HG03066 (cell line): ENCODE measurements around the gene CNTNAP5.

Experiments
- ATAC-seq: cut with Tn5 transposase; IDR thresholded peaks from one replicate; pipeline ENCODE4 v1.9.1; 2021; ENCODE audit warnings: low read depth; ENCODE audit not compliant: unreplicated experiment

CNTNAP5 gene

GRCh38 chr2:124025171-124025580 is at the start of gene CNTNAP5:
Gene CNTNAP5, plus strand, starts transcription at chr2:124025287. Its CDS starts 364 bp downstream, at chr2:124025651.
- ATAC-seq: no peak

- ATAC-seq: no peak
Measured at GRCh38 chr2:123976054-123976648, 48.9 kb upstream of the CNTNAP5 start.

GRCh38 chr2:123993728-123994323 is 31.3 kb upstream of the CNTNAP5 start:
- no peak for ATAC-seq

GRCh38 chr2:123999681-124000080 is 25.4 kb upstream of the CNTNAP5 start:
- no peak for ATAC-seq

- no peak for ATAC-seq
Measured at GRCh38 chr2:124001696-124002430, 23.2 kb upstream of the CNTNAP5 start.

- ATAC-seq: no peak
Measured at GRCh38 chr2:124018890-124019289, 6.2 kb upstream of the CNTNAP5 start.

- ATAC-seq: no peak
Measured at GRCh38 chr2:124024561-124025170, 421 bp upstream of the CNTNAP5 start.

GRCh38 chr2:124025891-124026434 is 876 bp downstream of the CNTNAP5 start:
- ATAC-seq: no peak

- no peak for ATAC-seq
Measured at GRCh38 chr2:124026503-124026902, 1.4 kb downstream of the CNTNAP5 start.

GRCh38 chr2:124027182-124027581 is 2.1 kb downstream of the CNTNAP5 start:
- ATAC-seq: no peak

GRCh38 chr2:124032799-124033198 is 7.7 kb downstream of the CNTNAP5 start:
- ATAC-seq: no peak

- no peak for ATAC-seq
Measured at GRCh38 chr2:124034265-124034664, 9.2 kb downstream of the CNTNAP5 start.

- ATAC-seq: no peak
Measured at GRCh38 chr2:124035001-124035400, 9.9 kb downstream of the CNTNAP5 start.

GRCh38 chr2:124039032-124039431 is 13.9 kb downstream of the CNTNAP5 start:
- no peak for ATAC-seq

GRCh38 chr2:124039762-124040291 is 14.7 kb downstream of the CNTNAP5 start:
- ATAC-seq: no peak

GRCh38 chr2:124045894-124046293 is 20.8 kb downstream of the CNTNAP5 start:
- no peak for ATAC-seq

GRCh38 chr2:124046332-124046731 is 21.2 kb downstream of the CNTNAP5 start:
- ATAC-seq: no peak

GRCh38 chr2:124048102-124048501 is 23.0 kb downstream of the CNTNAP5 start:
- ATAC-seq: no peak

GRCh38 chr2:124048664-124049063 is 23.6 kb downstream of the CNTNAP5 start:
- ATAC-seq: no peak

GRCh38 chr2:124049136-124049535 is 24.0 kb downstream of the CNTNAP5 start:
- no peak for ATAC-seq
